ENCODE results near the gene P3H2.

GRCh38 chr3:190081389-190081788, 39.3 kb downstream of the P3H2 start:
- TF ChIP-seq CTCF (conservative IDR thresholded peaks at IDR 0.05 in 1 of 2, IDR thresholded peaks at IDR 0.05 in 1 of 2; ENCODE audit: low read depth in 1 of 2, low read length in 2 of 2) = no peak
- TF ChIP-seq EZH2 (IDR thresholded peaks at IDR 0.05; ENCODE audit: low read length, missing control alignments) = no peak
